ENCODE data around the gene DKK1.
A peak's percentile ranks its signal among the peaks of the same experiment; 100 is the strongest.

Gene DKK1

DNA sequence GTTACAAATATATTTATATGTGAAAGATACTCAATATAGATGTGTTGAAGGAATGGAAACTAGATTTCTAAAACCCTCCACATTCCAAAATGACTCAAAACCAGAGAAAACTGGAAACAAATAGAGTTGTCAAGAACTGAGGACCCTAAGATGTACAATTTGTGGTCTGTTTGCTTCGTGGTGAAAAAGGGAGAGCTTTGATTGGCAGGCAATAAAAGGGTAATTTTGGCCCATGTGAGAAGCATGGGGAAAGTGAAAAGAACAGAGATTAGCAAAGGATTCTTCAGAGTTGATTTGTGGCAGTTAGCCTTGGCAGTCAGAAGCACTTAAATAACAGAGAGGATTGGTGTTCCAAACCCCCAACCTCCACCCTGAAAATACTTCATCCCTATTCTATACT is 37.1 kb upstream of the DKK1 start:
- TF ChIP-seq, protein P1, sequence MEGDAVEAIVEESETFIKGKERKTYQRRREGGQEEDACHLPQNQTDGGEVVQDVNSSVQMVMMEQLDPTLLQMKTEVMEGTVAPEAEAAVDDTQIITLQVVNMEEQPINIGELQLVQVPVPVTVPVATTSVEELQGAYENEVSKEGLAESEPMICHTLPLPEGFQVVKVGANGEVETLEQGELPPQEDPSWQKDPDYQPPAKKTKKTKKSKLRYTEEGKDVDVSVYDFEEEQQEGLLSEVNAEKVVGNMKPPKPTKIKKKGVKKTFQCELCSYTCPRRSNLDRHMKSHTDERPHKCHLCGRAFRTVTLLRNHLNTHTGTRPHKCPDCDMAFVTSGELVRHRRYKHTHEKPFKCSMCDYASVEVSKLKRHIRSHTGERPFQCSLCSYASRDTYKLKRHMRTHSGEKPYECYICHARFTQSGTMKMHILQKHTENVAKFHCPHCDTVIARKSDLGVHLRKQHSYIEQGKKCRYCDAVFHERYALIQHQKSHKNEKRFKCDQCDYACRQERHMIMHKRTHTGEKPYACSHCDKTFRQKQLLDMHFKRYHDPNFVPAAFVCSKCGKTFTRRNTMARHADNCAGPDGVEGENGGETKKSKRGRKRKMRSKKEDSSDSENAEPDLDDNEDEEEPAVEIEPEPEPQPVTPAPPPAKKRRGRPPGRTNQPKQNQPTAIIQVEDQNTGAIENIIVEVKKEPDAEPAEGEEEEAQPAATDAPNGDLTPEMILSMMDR (conservative IDR thresholded peaks at IDR 0.05; ENCODE audit: low read length): no peak
- DNase-seq (ENCODE audit: low read depth): no peak
- no peak overlapping the region for H3K4me3 ChIP-seq (ENCODE audit: low read length)

DNA sequence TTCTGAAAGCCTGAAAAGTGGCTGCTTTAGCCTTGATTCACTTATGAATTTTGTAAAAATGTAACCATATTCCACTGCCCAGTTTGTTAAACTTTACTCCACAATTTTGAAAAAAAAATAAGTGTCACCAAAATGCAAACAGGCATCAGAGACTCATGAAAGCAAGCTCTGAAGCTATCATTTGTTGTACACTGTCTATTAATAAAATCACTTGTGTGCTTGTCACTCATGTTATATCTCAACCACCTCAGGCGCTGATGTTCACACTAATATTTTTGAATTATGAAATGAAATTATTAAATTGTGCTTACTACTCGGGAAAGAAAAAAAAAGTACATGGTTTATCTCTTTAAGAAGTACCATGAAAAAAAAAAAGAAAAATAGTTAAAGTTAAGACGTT is 34.5 kb upstream of the DKK1 start:
- TF ChIP-seq, protein P1 (conservative IDR thresholded peaks at IDR 0.05; ENCODE audit: low read length): no peak
- DNase-seq (ENCODE audit: low read depth): no peak
- H3K4me3 ChIP-seq (ENCODE audit: low read length): no peak overlapping the region

DNA sequence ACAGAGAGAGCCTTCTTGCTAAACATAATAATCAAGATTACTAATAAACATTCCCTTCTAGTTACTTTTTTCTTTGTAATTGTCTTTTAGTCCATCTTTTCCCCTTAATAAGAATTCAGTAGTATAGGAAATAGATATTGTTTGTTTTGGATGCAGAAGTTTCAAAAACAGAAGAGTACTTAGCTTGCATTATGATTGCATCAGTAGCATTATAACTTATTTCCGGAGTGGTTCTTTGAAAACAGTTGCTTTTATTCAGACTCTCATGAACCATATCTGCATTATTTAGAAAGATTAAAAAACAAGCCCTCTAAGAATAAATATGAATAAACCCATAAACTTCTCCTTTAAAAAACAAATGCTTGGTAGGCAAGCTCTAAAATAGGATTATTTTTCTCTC is 34.0 kb upstream of the DKK1 start:
- H3K4me3 ChIP-seq (ENCODE audit: low read length): no peak overlapping the region
- no peak for DNase-seq (ENCODE audit: low read depth)
- TF ChIP-seq, protein P1 (conservative IDR thresholded peaks at IDR 0.05; ENCODE audit: low read length): no peak

DNA sequence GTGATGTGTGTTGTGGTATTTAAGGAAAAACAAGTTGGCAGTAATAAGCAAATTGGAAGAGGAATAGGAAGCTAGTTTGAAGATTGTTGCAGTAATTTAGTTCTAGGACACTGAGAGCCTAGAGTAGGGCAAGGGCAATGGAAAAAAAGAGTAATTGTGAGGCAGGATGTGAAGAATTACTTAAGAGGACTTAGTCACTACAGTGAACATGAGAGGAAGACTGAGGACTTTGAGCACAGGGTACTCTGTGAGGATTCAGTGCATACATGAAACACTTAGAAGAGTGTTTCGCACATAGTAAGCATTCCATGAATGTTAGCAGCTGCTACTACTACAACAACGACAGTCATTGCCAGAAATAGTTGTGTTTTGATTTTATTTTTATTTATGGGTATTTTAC is 30.9 kb upstream of the DKK1 start:
- DNase-seq (ENCODE audit: low read depth): peak; percentile 17
- TF ChIP-seq, protein P1 (conservative IDR thresholded peaks at IDR 0.05; ENCODE audit: low read length): no peak
- H3K4me3 ChIP-seq (ENCODE audit: low read length): no peak overlapping the region

DNA sequence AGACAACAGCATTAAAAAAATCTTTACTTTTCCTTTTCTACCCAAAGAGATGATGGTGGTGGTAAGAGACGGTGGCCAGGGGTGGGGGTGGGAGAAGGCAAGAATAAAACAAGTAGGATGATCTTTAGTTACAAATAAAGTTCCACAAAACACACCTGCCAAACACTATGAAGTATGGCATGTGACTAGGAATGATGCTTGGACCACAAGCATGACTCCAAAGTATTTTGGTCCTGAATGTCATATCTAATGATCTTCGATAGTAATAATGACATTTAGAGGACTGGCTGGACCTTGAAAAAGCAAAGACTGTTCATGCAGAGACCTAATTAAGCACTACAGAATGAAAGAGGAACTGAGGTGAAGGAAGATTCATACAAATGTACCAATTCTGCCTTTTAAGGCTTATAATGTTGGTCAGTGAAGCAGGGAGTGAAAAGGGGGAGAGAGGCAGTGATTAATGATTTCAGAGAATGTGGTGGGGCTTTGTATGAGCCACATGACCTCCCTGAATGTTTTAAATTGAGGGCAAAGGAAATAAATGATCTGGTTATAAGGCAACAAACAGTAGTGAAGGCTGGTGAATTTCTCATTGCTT is 29.6 kb upstream of the DKK1 start:
- TF ChIP-seq, protein P1 (conservative IDR thresholded peaks at IDR 0.05; ENCODE audit: low read length): no peak
- no peak for DNase-seq (ENCODE audit: low read depth)

DNA sequence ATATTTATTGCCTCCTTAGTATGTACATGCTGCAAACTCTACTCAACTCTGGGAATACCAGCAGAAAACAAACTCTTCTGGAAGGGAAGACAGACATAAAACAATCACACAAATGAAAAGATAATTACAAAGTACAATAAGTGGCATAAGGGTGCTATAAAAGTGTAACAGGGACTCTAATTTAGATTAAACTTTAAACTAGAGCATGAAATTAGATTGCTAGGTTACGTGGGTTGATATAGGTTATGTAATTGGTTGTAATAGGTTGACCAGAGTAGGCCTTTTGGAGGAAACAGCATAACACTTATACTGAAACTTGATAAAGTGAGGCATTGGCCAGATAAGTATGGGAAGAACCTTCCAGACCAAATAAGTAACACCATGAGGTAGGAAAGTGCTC is 26.2 kb upstream of the DKK1 start:
- no peak for DNase-seq (ENCODE audit: low read depth)
- H3K4me3 ChIP-seq (ENCODE audit: low read length): no peak overlapping the region
- TF ChIP-seq, protein P1 (conservative IDR thresholded peaks at IDR 0.05; ENCODE audit: low read length): no peak

More for the DNA sequence above, 29.6 kb upstream of the DKK1 start:
- no peak overlapping the region for H3K4me3 ChIP-seq (ENCODE audit: low read length)

DNA sequence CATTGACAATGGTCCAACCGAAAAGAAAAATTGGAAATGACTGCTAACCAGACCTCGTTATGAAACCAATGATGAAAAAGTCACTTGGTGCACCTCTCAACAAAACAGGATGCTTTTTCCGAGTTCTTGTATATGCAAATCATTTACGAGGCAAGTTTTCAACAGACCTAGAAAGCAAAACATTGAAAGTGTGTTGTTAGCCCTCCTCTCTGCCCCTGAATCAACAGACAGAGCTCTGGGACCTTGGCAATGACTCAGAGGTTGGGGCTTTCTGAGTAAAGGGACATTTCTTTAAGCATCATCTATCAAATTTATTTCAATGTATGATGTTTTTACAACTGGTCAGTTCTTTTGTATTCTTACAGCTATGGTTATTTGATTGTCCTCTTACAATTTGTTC is 16.3 kb upstream of the DKK1 start:
- DNase-seq (ENCODE audit: low read depth): no peak
- TF ChIP-seq, protein P1 (conservative IDR thresholded peaks at IDR 0.05; ENCODE audit: low read length): no peak
- H3K4me3 ChIP-seq (ENCODE audit: low read length): no peak overlapping the region

All from AG10803 (cell line).